H9 (cell line): ENCODE measurements around the gene MIA3. TPM values are rescaled to one million over a fixed set of nuclear protein-coding genes. Genes with fewer than 3 reads are reported as not detected.

Experiments used
- DNase-seq: peaks from one replicate; pipeline ENCODE4 v3.0.0-alpha.2; 2017
- H2AFZ ChIP-seq: one replicate; pipeline ENCODE4 v1.6.1; 2013; ENCODE audit warnings: mild to moderate bottlenecking, low read length, control low read depth, moderate library complexity
- H2AK5ac ChIP-seq: 2 replicates; pipeline ENCODE4 v1.6.1; 2013; ENCODE audit warnings: low read length, control low read depth, mixed read lengths; ENCODE audit not compliant: insufficient read length
- H2BK120ac ChIP-seq: one replicate; pipeline ENCODE4 v1.6.1; 2013; ENCODE audit warnings: low read depth, mild to moderate bottlenecking, low read length, control low read depth, inconsistent platforms; ENCODE audit not compliant: poor library complexity, severe bottlenecking
- H2BK12ac ChIP-seq: 2 replicates; pipeline ENCODE4 v1.6.1; 2013; ENCODE audit warnings: low read length, control low read depth, mixed read lengths, low read depth; ENCODE audit not compliant: insufficient read length
- H2BK15ac ChIP-seq: 2 replicates; pipeline ENCODE4 v1.6.1; 2013; ENCODE audit warnings: low read depth, low read length, control low read depth
- H2BK20ac ChIP-seq: one replicate; pipeline ENCODE4 v1.6.1; 2013; ENCODE audit warnings: low read depth, mild to moderate bottlenecking, low read length, control low read depth, inconsistent platforms; ENCODE audit not compliant: poor library complexity, severe bottlenecking
- H2BK5ac ChIP-seq: 2 replicates; pipeline ENCODE4 v1.6.1; 2013; ENCODE audit warnings: low read length, control low read depth, mixed read lengths; ENCODE audit not compliant: insufficient read length
- H3K14ac ChIP-seq: 2 replicates; pipeline ENCODE4 v1.6.1; 2013; ENCODE audit warnings: low read length, control low read depth; ENCODE audit not compliant: insufficient read depth
- H3K18ac ChIP-seq: 2 replicates; pipeline ENCODE4 v1.6.1; 2013; ENCODE audit warnings: low read depth, mild to moderate bottlenecking, mixed read lengths, low read length, control low read depth; ENCODE audit not compliant: insufficient read length
- H3K23ac ChIP-seq: 2 replicates; pipeline ENCODE4 v1.6.1; 2013; ENCODE audit warnings: low read length, control low read depth, mixed read lengths, low read depth; ENCODE audit not compliant: insufficient read length
- H3K23me2 ChIP-seq: 2 replicates; pipeline ENCODE4 v1.6.1; 2013; ENCODE audit warnings: low read depth, mild to moderate bottlenecking, mixed read lengths, low read length, control low read depth; ENCODE audit not compliant: insufficient read length, poor library complexity, severe bottlenecking
- H3K27ac ChIP-seq: 2 replicates; pipeline ENCODE4 v1.5.1; 2013; ENCODE audit warnings: low read length, control low read depth, mixed read lengths, low read depth; ENCODE audit not compliant: insufficient read length
- H3K27me3 ChIP-seq: 2 replicates; pipeline ENCODE4 v1.6.1; 2013; ENCODE audit warnings: low read length, control low read depth, inconsistent platforms; ENCODE audit not compliant: insufficient read depth
- H3K4ac ChIP-seq: 2 replicates; pipeline ENCODE4 v1.6.1; 2013; ENCODE audit warnings: low read depth, mild to moderate bottlenecking, control low read depth, inconsistent platforms, low read length, moderate library complexity
- H3K4me1 ChIP-seq: 2 replicates; pipeline ENCODE4 v1.6.1; 2013; ENCODE audit warnings: low read length, control low read depth, inconsistent platforms; ENCODE audit not compliant: insufficient read depth
- H3K4me2 ChIP-seq: 2 replicates; pipeline ENCODE4 v1.6.1; 2013; ENCODE audit warnings: low read length, control low read depth, mixed read lengths; ENCODE audit not compliant: insufficient read length, insufficient read depth
- H3K56ac ChIP-seq: 2 replicates; pipeline ENCODE4 v1.6.1; 2013; ENCODE audit warnings: low read depth, mild to moderate bottlenecking, mixed read lengths, low read length, control low read depth; ENCODE audit not compliant: insufficient read length
- H3K79me1 ChIP-seq: 2 replicates; pipeline ENCODE4 v1.6.1; 2013; ENCODE audit warnings: low read depth, mild to moderate bottlenecking, moderate library complexity, low read length, control low read depth, inconsistent platforms; ENCODE audit not compliant: insufficient read depth, poor library complexity, severe bottlenecking
- H3K79me2 ChIP-seq: 2 replicates; pipeline ENCODE4 v1.6.1; 2013; ENCODE audit warnings: low read length, control low read depth, inconsistent platforms; ENCODE audit not compliant: insufficient read depth
- H3K9ac ChIP-seq: 2 replicates; pipeline ENCODE4 v1.6.1; 2013; ENCODE audit warnings: low read length, control low read depth, mixed read lengths; ENCODE audit not compliant: insufficient read length; ENCODE audit errors: extremely low read depth
- H3K9me3 ChIP-seq: one replicate; pipeline ENCODE4 v1.6.1; 2013; ENCODE audit warnings: low read depth, low read length, inconsistent platforms; ENCODE audit not compliant: control insufficient read depth
- H3T11ph ChIP-seq: one replicate; pipeline ENCODE4 v1.6.1; 2013; ENCODE audit warnings: mild to moderate bottlenecking, low read length, control low read depth, inconsistent platforms
- H4K20me1 ChIP-seq: one replicate; pipeline ENCODE4 v1.6.1; 2013; ENCODE audit not compliant: control insufficient read depth, insufficient read length, insufficient read depth
- H4K5ac ChIP-seq: 2 replicates; pipeline ENCODE4 v1.6.1; 2013; ENCODE audit warnings: low read depth, mild to moderate bottlenecking, mixed read lengths, low read length, control low read depth; ENCODE audit not compliant: insufficient read length
- H4K8ac ChIP-seq: replicated peaks from 2 replicates; pipeline ENCODE4 v1.6.1; 2013; ENCODE audit warnings: low read length, control low read depth, mixed read lengths, low read depth; ENCODE audit not compliant: insufficient read length
- H4K91ac ChIP-seq: 2 replicates; pipeline ENCODE4 v1.6.1; 2013; ENCODE audit warnings: low read depth, mild to moderate bottlenecking, moderate library complexity, mixed read lengths, low read length, control low read depth; ENCODE audit not compliant: insufficient read length
- H3K27ac Mint-ChIP-seq, 3 experiments: 2 replicates in 2 of 3; 3 replicates in 1 of 3; pipeline ENCODE4 v1.8.0; 2020 to 2021; ENCODE audit warnings: mixed read lengths in 3 of 3, mild to moderate bottlenecking in 1 of 3, moderate library complexity in 1 of 3
- H3K27me3 Mint-ChIP-seq: 2 replicates; pipeline ENCODE4 v1.8.0; 2021; ENCODE audit warnings: low read depth, mild to moderate bottlenecking, moderate library complexity, mixed read lengths
- H3K36me3 Mint-ChIP-seq, 3 experiments: 2 replicates in 2 of 3; 3 replicates in 1 of 3; pipeline ENCODE4 v1.8.0; 2020 to 2021; ENCODE audit warnings: low read depth in 3 of 3, mixed read lengths in 3 of 3; ENCODE audit not compliant: insufficient read depth in 1 of 3
- H3K4me1 Mint-ChIP-seq, 2 experiments: 2 replicates each; pipeline ENCODE4 v1.8.0; 2020; ENCODE audit warnings: mixed read lengths in 2 of 2
- H3K4me3 Mint-ChIP-seq, 2 experiments: 2 replicates in 1 of 2; 3 replicates in 1 of 2; pipeline ENCODE4 v1.8.0; 2020 to 2021; ENCODE audit warnings: mild to moderate bottlenecking in 2 of 2, mixed read lengths in 2 of 2, moderate library complexity in 1 of 2
- H3K9me3 Mint-ChIP-seq, 2 experiments: 2 replicates in 1 of 2; 3 replicates in 1 of 2; pipeline ENCODE4 v1.8.0; 2020; ENCODE audit warnings: mild to moderate bottlenecking in 2 of 2, mixed read lengths in 2 of 2, moderate library complexity in 1 of 2
- CTCF ChIP-seq: fragments of 200-600 bp; sonication (generic); conservative IDR thresholded peaks from 3 replicates; pipeline ENCODE4 v1.8.0; 2021; ENCODE audit warnings: antibody characterized with exemption, mild to moderate bottlenecking
- total RNA-seq: library from RNA; stranded (reverse); gene quantifications from 2 replicates; pipeline ENCODE4 v1.2.1, GENCODE V29; 2021

MIA3 gene
- total RNA-seq, 1 experiment from 2014 or later = 55.5 TPM

DNA sequence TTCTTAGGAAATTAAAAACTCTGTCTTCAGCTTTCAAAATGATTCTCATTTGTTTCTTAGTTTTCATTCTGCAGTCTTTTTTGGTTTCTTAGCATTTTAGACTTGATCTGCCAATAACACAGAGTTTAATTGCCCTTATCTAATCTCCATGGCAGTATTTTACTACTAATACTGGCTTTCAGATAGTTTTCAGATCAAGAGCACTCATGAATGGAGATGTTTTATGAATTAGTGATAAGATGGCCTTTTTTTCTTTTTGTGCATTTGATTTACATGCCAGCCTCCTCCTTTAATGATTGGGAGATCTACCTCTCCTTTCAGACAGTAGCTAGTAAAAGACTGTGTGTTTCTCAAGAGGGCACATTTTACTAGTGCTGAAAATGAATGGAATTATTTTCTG, 5.6 kb downstream of the MIA3 start:
- Histone ChIP-seq H3K9ac (no peak overlapping the region), H4K8ac (no peak overlapping the region), H2BK15ac (no peak overlapping the region), H3K4ac (no peak overlapping the region), H3K23ac (no peak overlapping the region), H2AK5ac (no peak overlapping the region), H3K79me2 (peaks cover 3% of the 10 kb centered on the region; the same call in 1 of the 2 replicates), H2BK20ac (no peak overlapping the region), H3K14ac (no peak overlapping the region), H3K4me2 (no peak overlapping the region), H3K79me1 (no peaks in the 10 kb centered on the region), H3K18ac (no peak overlapping the region), H4K91ac (no peak overlapping the region), H4K20me1 (no peaks in the 10 kb centered on the region), H2BK5ac (no peak overlapping the region), H3K27me3 (no peaks in the 10 kb centered on the region), H3K27ac (no peak overlapping the region), H3K23me2 (peaks cover 6% of the 10 kb centered on the region), H3K4me1 (no peaks in the 10 kb centered on the region), H3K9me3 (no peaks in the 10 kb centered on the region), H2BK12ac (no peak overlapping the region), H4K5ac (no peak overlapping the region), H2BK120ac (no peak overlapping the region), H3K56ac (no peak overlapping the region), H2AFZ (no peak overlapping the region), H3T11ph (no peak overlapping the region)
- no peak for TF ChIP-seq CTCF
- H3K27me3 Mint-ChIP-seq = no peaks in the 10 kb centered on the region
- H3K4me1 Mint-ChIP-seq = peaks cover 6 to 10% of the 10 kb centered on the region in 2 experiments; a peak in 3 of 4 replicates
- no peak for DNase-seq
- peaks cover 26 to 59% (median 54%) of the 10 kb centered on the region in 3 experiments; a peak in 6 of 7 replicates for H3K36me3 Mint-ChIP-seq
- H3K4me3 Mint-ChIP-seq = no peak overlapping the region
- H3K27ac Mint-ChIP-seq = no peak overlapping the region
- H3K9me3 Mint-ChIP-seq = no peaks in the 10 kb centered on the region
